Measurements from ENCODE around the gene PEX16. TPM values are rescaled to one million over a fixed set of nuclear protein-coding genes. Genes with fewer than 3 reads are reported as not detected.
"Not testable (repeated sequence)": the region's sequence is repeated elsewhere in the genome, so short reads cannot be mapped to it uniquely, and the experiment has no call there.

The PEX16 gene
- polyA plus RNA-seq, 1 experiment = 16.0 TPM

DNA sequence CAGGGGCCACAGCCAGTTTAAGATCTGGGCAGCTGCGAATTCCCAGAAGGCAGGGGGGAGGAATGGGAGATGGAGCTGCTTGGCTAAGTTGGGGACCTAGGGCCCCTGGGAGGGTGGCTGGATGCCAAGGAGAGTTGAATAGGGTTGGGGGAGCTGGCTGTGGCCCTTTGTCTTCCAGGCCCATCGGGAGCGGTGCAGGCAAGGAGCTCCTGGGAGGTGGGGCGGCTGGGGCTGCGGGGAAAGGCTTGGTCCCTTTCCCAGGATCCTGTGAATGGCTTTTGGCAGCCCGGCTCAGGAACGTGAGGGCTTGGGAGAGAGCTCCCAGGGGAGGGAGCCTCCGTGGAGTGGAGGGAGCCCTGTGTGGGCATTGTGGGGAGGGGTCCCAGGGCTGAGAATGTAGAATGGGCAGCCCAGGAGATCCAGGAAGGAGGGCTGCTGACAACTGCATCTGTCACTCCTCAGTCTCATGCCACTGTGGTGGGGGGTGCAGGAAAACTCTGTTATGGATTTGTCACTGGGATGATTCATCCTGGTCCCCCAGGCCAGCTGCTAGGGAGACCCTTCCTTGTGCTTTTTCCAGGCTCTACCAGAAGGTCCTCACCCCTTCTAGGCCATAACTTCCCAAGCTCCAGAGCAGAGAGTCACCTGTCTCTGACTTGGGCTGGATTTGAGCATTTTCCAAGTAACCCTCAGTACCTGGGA, 16.6 kb downstream of the PEX16 start:
- ChIA-PET CTCF (interaction anchor here (0.9 to 1.6 kb wide), 3 partner anchors 21 to 59 kb away, joined by 3 to 6 read pairs (median 5); no protein-coding TSS in a partner anchor), POLR2A (interaction anchor here (1.1 kb wide), 1 partner anchor 17 kb away, joined by 3 read pairs; the partner anchor contains the start of gene PEX16)
- Histone ChIP-seq H3K9me3 (ENCODE audit: control insufficient read depth, insufficient read depth, low read length) (no peaks in the 10 kb centered on the region; the same call in 1 of the 2 replicates), H3K27ac (ENCODE audit: low read depth, low read length) (no peak overlapping the region), H3K4me3 (ENCODE audit: low read depth, low read length) (peak overlapping the region; percentile 67), H3K27me3 (ENCODE audit: control insufficient read depth, insufficient read depth, low read length) (peaks cover 8% of the 10 kb centered on the region)
- TF ChIP-seq, protein P1, sequence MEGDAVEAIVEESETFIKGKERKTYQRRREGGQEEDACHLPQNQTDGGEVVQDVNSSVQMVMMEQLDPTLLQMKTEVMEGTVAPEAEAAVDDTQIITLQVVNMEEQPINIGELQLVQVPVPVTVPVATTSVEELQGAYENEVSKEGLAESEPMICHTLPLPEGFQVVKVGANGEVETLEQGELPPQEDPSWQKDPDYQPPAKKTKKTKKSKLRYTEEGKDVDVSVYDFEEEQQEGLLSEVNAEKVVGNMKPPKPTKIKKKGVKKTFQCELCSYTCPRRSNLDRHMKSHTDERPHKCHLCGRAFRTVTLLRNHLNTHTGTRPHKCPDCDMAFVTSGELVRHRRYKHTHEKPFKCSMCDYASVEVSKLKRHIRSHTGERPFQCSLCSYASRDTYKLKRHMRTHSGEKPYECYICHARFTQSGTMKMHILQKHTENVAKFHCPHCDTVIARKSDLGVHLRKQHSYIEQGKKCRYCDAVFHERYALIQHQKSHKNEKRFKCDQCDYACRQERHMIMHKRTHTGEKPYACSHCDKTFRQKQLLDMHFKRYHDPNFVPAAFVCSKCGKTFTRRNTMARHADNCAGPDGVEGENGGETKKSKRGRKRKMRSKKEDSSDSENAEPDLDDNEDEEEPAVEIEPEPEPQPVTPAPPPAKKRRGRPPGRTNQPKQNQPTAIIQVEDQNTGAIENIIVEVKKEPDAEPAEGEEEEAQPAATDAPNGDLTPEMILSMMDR (IDR thresholded peaks at IDR 0.05; ENCODE audit: low read depth, low read length) = no peak
- DNase-seq (ENCODE audit: low read depth, low spot score) = no peak

DNA sequence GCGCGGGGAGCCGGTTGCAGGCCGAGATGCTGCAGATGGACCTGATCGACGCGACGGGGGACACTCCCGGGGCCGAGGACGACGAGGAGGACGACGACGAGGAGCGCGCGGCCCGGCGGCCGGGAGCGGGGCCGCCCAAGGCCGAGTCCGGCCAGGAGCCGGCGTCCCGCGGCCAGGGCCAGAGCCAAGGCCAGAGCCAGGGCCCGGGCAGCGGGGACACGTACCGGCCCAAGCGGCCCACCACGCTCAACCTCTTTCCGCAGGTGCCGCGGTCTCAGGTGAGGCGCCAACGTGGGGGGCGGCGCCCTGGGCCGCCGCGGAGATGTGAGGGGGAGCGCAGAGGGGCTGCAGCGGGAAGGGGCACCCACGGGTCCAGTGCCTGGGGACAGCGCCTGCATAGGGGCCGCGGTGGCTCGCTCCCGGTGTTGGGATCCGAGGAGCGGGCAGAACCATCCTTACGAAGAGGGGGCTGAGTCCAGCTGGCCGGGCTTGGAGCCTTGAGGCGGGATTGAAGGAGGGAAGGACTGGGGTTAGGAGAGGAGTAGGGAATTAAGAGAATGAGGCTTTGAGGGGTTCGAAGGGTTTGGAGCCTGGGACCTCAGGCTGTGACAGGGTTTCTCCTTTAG, 17.4 kb downstream of the PEX16 start:
- not testable (repeated sequence) for DNase-seq (ENCODE audit: low read depth, low spot score); H3K27ac ChIP-seq (ENCODE audit: low read depth, low read length); H3K27me3 ChIP-seq (ENCODE audit: control insufficient read depth, insufficient read depth, low read length); H3K9me3 ChIP-seq (ENCODE audit: control insufficient read depth, insufficient read depth, low read length)
- CTCF ChIA-PET = interaction anchor here (1.1 to 1.6 kb wide), 2 partner anchors 20 to 58 kb away, joined by 3 to 6 read pairs; no protein-coding TSS in a partner anchor
- POLR2A ChIA-PET = interaction anchor here (1.1 kb wide), 1 partner anchor 18 kb away, joined by 3 read pairs; the partner anchor contains the start of gene PEX16
- H3K4me3 ChIP-seq (ENCODE audit: low read depth, low read length) = peak overlapping the region; percentile 67

DNA sequence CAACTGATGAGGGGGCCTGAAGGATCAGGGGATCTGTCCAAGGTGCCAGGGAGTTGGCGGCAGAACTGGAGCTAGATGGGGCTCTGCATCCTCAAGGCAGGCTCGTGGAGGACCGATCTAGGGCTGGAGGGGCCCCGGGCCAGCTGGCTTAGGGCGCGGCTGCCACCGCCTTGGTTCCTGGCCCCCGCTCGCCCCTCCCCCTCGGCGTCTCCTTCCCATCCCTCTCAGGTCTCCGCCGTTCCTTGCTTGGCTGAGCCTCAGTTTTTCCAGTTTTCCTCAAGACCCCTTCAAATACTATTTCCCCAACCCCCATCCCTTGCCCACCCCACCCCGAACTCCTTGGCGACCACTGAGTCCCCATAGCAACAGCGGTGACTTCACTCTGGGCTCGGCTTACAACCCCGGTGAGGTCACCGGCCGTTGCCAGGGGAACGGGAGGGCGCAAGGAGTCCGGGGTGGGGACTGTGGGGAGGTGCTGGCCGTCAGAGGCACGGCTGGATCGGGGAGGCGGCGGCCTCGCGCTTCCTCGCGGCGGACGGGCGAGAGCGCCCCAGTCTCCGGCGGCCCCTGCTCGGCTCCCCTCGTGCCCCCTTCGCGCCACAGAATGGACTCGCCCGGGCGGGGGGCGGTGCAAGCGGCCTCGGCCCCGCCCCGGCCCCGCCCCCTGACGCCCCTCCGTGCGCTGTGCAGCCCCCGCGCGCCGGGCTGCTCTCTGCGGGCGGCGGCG, 18.1 kb downstream of the PEX16 start:
- peak; percentile 63 for DNase-seq (ENCODE audit: low read depth, low spot score)
- ChIA-PET POLR2A (no interaction called here), CTCF (interaction anchor here (0.9 to 2.0 kb wide), 4 partner anchors 24 to 128 kb away, joined by 3 to 12 read pairs (median 4); no protein-coding TSS in a partner anchor)
- Histone ChIP-seq H3K27ac (ENCODE audit: low read depth, low read length) (peak overlapping the region; percentile 31), H3K9me3 (ENCODE audit: control insufficient read depth, insufficient read depth, low read length) (no peaks in the 10 kb centered on the region; the same call in 1 of the 2 replicates), H3K27me3 (ENCODE audit: control insufficient read depth, insufficient read depth, low read length) (peaks cover 8% of the 10 kb centered on the region), H3K4me3 (ENCODE audit: low read depth, low read length) (peak overlapping the region; percentile 63)
- TF ChIP-seq, protein P1 (IDR thresholded peaks at IDR 0.05; ENCODE audit: low read depth, low read length) = no peak

DNA sequence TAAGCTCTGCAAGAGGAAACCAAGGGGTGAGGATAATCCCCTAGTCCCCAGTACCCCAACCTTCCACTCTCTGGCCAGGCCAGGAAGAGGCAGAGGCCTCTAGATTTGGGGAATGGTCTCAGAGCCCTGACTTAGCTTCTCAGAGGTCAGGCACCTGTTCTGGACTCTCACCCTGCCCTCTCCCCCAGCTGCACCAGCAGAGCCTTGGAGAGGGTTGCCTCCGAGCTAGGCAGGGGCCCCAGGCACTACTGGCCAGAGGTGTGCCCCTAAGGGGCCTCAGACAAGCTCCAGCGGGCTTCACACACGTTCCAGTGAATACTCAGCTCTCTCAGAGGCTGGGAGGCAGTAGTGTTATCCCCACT, 18.6 kb downstream of the PEX16 start:
- no peak overlapping the region for H3K27ac ChIP-seq (ENCODE audit: low read depth, low read length)
- CTCF ChIA-PET = interaction anchor here (0.9 to 2.0 kb wide), 3 partner anchors 24 to 128 kb away, joined by 3 to 12 read pairs (median 3); no protein-coding TSS in a partner anchor
- POLR2A ChIA-PET = no interaction called here
- peak overlapping the region; percentile 63; the same call in 1 of the 2 replicates for H3K4me3 ChIP-seq (ENCODE audit: low read depth, low read length)
- TF ChIP-seq, protein P1 (IDR thresholded peaks at IDR 0.05; ENCODE audit: low read depth, low read length) = no peak
- no peak for DNase-seq (ENCODE audit: low read depth, low spot score)
- H3K27me3 ChIP-seq (ENCODE audit: control insufficient read depth, insufficient read depth, low read length) = peaks cover 12% of the 10 kb centered on the region
- H3K9me3 ChIP-seq (ENCODE audit: control insufficient read depth, insufficient read depth, low read length) = no peaks in the 10 kb centered on the region; the same call in 1 of the 2 replicates

DNA sequence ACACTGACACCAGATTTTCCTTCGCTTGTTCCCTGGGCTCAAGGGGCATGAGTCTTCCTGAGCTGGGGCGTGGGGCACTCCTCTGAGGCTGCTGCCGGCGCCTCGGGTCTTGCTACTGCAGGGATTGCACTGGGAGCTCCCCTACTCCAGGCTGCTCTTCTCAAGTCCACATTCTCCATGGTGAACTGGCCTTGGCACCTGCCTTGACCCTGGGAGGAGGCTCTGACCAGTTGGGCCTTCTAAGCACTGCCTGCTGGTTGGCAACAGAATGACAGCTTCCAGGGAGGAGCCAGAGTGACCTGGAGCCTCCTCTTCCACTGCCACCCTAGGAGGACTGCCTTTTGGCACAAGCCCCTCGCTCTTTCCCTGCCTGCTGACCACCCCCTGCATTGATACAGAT, 20.1 kb downstream of the PEX16 start:
- no peak for DNase-seq (ENCODE audit: low read depth, low spot score)
- peaks cover 21% of the 10 kb centered on the region for H3K27me3 ChIP-seq (ENCODE audit: control insufficient read depth, insufficient read depth, low read length)
- no peak overlapping the region for H3K27ac ChIP-seq (ENCODE audit: low read depth, low read length)
- ChIA-PET CTCF (interaction anchor here (0.5 kb wide), 1 partner anchor 38 kb away, joined by 7 read pairs; no protein-coding TSS in a partner anchor), POLR2A (no interaction called here)
- no peaks in the 10 kb centered on the region; the same call in 1 of the 2 replicates for H3K9me3 ChIP-seq (ENCODE audit: control insufficient read depth, insufficient read depth, low read length)
- TF ChIP-seq, protein P1 (IDR thresholded peaks at IDR 0.05; ENCODE audit: low read depth, low read length) = no peak
- H3K4me3 ChIP-seq (ENCODE audit: low read depth, low read length) = no peak overlapping the region
